T-helper 1 cell (primary cell): ENCODE data around the gene IQCH.
"Not testable (repeated sequence)": the region's sequence is repeated elsewhere in the genome, so short reads cannot be mapped to it uniquely, and the experiment has no call there.

ENCODE experiments used
- DNase-seq, 5 donors: peaks; one replicate each; pipeline ENCODE4 v3.0.0-alpha.2; 2012 to 2020

The IQCH gene

DNA sequence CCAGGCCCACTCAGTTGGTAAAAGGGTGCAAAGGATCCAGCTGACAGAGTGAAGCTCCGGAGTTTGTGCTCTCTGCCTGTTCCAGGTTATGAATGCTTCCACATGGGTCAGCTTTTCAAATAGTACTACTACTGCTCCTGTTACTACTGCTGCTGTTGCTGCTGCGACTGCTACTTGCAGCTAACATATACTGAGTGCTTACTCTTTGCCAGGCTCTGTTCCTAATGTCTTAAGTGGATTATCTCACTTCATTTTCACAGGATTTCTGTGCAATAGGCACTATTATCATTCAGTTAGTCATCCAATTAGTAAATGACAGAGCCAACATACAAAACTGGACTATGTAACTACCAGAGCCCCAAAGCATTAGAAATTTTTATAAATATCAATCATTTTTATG lies 106.5 kb downstream of the IQCH start:
- no peak for DNase-seq

DNA sequence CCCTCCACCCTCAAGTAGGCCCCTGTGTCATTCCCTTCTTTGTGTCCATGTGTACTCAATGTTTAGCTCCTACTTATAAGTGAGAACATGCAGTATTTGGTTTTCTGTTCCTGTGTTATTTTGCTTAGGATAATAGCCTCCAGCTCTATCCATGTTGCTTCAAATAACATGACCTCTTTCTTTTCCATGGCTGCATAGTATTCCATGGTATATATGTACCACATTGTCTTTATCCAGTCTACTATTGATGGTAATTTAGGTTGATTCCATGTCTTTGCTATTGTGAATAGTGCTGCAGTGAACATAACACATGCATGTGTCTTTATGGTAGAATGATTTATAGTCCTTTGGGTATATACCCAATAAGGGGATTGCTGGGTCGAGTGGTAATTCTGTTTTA lies 109.1 kb downstream of the IQCH start:
- DNase-seq = not testable (repeated sequence)

GRCh38 chr15:67365994-67366393 lies 111.4 kb downstream of the IQCH start:
- DNase-seq = no peak

DNA sequence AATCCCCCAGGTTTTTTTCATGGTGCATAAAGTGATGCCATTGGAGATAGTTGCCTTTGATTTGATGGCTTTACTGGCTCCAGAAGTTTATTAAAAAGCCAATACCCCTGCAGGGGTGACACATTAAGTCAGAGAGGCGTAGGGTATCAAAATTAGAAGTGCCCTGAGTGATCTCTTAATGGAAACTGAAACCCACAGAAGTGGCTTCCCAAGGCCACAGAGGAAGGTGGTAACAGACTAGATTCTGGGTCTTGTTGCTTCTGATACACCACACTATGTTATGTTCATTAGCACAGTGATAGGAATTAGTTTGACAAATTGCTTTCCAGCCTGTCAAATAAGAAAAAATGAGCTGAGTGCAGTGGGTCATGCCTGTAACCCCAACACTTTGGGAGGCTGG lies 112.3 kb downstream of the IQCH start:
- DNase-seq = no peak

GRCh38 chr15:67369359-67369998 lies 114.9 kb downstream of the IQCH start:
- DNase-seq = no peak

DNA sequence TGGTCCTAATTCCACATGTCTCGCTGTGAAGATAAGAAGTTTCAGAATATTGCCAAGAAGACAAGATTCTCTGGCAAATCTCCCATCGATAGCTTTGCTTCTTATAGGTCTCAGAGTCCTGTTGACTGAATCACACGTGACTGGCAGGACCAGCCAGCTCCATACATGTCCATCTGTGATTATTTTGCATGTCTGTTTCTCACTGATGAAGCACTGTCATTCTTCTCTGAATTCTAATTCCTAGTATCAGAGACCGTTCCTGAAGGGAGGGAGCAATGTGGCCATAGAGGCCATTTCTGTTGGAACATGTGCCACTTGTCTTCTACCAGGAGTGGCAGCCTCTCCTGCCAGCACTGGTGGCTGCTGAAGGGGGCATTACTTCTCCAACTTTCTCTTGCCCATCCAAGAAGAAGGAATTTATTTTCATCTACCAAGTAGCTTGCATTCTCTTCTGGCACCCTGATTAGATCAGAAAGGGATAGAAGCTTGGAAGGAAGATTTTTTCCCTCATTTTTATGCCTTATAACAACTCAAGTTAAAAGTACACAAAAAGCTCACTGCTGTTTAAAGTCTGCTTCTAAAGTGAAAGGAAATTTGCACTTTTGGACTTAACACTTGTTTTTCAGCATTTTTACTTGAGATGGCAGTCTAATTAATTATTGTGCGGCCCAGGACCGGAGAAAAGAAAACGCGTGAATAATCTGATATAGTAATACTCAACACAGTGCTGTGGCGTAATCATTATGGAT lies 115.8 kb downstream of the IQCH start:
- DNase-seq = no peak

DNA sequence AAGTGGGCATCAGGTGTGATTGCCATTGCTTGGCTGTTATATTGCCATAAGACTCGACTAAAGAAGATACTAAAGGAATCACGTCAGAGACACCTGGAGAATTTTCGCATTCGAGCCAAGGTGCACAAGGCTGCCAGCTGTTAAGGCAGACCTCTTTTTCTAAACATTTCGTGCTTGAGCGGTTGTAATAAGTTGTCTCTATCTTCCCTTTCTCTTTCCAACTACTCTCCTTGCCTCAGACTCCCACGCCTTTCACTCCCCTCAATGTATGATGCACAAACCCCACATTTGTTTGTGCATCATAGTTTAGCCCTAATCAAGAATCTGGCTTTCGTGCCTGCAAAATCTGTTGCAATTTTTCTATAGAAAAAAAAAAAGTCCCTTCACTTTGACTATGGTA lies 118.0 kb downstream of the IQCH start:
- DNase-seq = no peak

DNA sequence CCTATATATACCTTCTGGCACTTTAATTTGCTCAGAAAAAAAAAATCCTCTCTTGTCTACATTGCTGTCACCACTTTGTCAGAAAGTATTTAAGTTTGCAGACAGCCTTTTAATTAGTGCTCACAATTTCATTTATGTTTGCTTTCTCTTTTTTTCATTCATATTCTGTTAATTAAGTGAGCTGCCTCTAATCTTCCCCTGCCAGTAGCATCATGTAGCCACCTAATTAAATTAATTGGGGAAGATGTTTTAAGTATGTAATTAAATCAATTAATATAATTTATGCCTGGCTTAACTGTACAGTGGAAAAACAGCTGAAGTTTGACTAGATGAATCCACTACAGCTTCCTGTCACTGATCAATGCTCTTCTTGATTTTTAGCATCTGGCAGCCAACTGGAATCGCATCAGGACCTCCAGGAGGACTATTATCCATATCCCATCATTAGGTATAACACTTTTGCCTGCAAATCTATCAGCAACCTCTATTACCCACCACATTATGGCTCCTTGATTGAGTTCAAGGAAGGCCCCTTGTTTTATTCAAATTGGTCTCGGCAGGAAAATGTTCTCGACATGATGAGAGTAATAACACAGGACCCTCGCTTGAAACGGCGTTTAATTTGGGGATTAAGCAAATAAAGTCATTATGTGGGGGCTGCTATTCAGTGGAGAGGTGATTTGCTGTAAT lies 118.5 kb downstream of the IQCH start:
- no peak for DNase-seq

DNA sequence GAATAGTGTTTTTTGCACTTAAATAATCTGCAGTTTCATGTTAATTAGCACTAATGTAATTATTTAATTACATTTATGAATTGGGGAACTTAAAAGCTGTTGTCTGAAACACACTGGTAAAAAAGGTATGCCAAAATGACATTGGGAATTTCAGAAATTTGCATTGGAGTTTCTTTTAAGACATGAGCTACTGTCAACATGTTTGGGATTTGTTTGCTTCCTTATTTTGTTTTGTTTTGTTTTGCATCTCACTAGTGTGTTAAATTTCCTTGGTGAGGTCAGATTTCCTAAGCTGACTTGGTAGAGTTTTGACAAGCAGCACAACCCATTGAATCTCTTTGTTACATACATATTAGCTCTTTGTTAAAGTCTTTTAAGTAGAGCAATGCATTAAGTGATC lies 119.4 kb downstream of the IQCH start:
- DNase-seq = no peak

DNA sequence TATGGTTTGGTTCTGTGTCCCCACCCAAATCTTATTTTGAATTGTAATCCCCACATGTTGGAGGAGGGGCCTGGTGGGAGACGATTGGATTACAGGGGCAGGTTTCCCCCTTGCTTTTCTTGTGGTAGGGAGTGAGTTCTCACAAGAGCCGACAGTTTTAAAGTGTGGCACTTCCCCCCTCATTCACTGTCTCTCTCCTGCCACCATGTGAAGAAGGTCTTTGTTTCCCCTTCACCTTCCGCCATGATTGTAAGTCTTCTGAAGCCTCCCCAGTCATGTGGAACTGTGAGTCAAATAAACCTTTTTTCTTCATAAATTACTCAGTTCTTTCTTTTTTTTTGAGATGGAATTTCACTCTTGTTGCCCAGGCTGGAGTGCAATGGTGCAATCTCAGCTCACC lies 124.9 kb downstream of the IQCH start:
- no peak for DNase-seq

DNA sequence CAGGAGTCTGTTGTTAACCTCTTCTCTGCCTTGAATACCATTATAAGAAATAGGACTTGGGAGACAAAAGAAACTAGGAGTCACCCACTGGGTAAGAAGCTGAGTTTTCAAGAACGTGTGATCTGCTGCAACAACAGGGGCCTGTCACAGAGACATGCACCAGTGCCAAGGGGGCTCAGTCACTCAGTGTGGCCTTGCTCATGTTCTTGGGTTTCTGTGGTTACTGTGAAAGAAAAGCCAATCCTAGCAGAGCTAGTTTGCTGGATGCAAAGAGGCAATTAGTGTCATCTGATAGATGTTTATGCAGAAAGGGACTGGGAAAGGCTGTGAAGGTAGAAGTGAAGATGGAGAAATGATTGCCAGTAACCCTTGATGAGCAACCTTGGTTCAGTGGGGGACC lies 126.3 kb downstream of the IQCH start:
- DNase-seq = no peak

DNA sequence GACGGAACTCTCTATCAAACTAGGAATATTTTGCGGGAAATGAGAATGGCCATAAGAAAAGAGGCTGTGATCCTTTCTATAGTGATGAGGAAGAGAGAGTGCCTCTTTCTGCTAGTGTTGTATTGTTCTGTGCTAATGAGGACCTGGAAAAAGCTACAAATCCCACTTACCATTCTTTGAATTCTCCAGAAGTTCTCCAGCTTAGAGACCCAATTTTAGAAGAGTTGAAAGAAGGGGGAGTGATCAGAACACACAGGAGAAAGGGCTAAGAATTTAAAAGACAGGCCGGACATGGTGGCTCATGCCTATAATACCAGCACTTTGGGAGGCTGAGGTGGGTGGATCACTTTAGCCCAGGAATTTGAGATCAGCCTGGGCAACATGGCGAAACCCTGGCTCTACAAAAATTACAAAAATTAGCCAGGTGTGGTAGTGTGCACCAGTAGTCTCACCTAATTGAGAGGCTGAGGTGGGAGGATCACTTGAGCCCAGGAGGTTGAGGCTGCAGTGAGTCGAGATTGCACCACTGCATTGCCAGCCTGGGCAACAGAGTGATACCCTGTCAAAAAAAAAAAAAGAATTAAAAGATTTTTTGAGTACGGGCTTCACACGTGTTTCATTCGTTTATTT lies 126.9 kb downstream of the IQCH start:
- no peak for DNase-seq

DNA sequence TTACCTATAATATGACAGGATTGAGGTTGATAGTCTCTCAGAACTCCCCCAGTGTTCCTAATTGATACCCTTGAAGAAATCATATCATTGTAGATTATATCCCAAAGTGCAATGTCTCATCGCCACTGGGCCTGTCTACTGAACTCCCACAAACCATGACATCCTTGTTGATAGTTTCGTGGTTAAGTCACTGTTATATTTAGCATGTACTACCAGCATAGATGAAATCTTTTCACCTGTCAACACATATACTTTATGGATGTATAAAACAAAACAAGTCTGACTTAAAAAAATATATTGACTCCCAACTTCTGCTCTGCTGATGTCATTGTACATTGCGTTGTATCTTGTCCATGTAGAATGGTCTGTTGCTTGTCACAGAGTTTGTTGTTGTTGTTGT lies 128.1 kb downstream of the IQCH start:
- no peak for DNase-seq

DNA sequence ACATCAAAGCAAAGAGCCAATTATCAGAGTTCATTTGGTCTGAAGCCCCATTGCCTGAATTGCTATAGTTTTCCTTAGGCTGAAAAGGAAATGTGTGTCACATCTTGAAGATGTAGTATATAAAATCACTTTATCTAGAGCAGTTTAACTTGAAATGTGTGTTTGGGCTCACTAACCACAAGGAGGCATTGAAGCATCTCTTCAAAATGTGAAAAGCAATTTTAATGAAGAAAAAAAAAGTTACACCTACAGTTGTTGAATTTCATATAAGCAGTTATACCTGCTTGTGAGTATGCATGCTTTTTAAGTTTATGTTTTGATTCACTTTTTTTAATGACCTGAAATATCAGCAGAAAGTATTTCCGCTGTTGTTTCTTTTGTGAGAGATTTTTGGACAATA lies 129.3 kb downstream of the IQCH start:
- DNase-seq = no peak

- DNase-seq = no peak
Measured at GRCh38 chr15:67384761-67385160, 130.2 kb downstream of the IQCH start.

DNA sequence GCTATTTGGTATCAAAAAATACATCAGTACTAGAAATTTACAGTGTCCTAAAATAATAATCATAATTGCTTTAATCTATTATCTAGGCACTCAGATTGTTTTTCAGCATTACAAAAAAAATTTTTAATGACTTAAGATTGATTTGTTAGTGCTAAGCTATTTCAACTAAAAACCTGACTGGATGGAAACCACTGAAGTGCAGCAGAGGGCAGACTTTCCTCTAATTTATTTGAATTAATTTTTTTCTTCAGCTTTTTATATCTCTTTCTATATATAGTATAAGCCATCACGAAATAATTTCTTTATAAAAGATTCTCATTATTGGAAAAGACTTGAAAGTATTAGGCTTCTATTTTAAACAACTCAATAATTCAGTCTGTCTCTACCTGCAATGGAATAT lies 131.4 kb downstream of the IQCH start:
- no peak for DNase-seq

- no peak for DNase-seq
Measured at GRCh38 chr15:67386947-67387346, 132.4 kb downstream of the IQCH start.

GRCh38 chr15:67389975-67390374 lies 135.4 kb downstream of the IQCH start:
- no peak for DNase-seq

- no peak for DNase-seq
Measured at GRCh38 chr15:67394873-67395639, 140.5 kb downstream of the IQCH start.

GRCh38 chr15:67396114-67396513 lies 141.5 kb downstream of the IQCH start:
- no peak for DNase-seq

DNA sequence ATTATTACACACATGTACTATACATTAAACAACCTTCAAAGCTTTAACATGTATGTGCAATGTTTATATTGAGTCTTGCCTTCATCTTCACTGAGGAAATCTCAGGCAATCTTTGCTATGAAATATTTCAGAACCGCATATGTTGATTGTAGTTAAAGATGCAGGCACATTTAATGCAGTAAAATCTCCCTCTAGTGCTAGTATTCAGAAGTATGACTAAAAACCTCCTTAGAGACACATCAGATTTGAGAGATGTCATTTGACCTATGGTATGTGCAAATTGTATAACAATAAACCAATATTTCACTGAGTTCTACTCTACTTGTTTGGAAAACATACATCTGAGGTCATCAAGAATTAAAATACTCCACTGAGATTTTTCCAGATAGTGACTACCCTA lies 142.6 kb downstream of the IQCH start:
- no peak for DNase-seq

- DNase-seq = no peak
Measured at GRCh38 chr15:67399925-67400324, 145.3 kb downstream of the IQCH start.

DNA sequence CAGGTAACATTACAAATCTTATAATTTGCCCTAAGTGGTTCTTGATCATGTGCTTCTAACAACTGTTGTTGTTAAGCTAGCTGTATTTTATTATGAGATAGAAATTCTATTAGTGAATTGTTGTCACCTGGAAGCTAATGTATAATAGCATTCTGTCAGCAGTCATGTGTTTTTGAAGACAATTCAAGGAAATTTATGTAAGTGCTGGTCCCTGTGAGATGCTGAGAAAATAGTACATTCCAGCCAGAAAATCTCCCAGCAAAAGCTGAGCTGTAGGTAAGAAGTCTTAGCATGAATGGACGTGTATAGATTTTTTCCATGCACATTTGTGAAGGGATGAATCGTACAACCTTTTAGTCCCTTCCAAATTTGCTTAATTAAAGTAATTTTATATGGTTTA lies 146.3 kb downstream of the IQCH start:
- no peak for DNase-seq
